H9 (cell line): ENCODE measurements around the gene REEP3. TPM values are rescaled to one million over a fixed set of nuclear protein-coding genes. Genes with fewer than 3 reads are reported as not detected.

Experiments used
- DNase-seq: peaks from one replicate; pipeline ENCODE4 v3.0.0-alpha.2; 2017
- H2AFZ ChIP-seq: one replicate; pipeline ENCODE4 v1.6.1; 2013; ENCODE audit warnings: mild to moderate bottlenecking, low read length, control low read depth, moderate library complexity
- H2AK5ac ChIP-seq: 2 replicates; pipeline ENCODE4 v1.6.1; 2013; ENCODE audit warnings: low read length, control low read depth, mixed read lengths; ENCODE audit not compliant: insufficient read length
- H2BK120ac ChIP-seq: one replicate; pipeline ENCODE4 v1.6.1; 2013; ENCODE audit warnings: low read depth, mild to moderate bottlenecking, low read length, control low read depth, inconsistent platforms; ENCODE audit not compliant: poor library complexity, severe bottlenecking
- H2BK12ac ChIP-seq: 2 replicates; pipeline ENCODE4 v1.6.1; 2013; ENCODE audit warnings: low read length, control low read depth, mixed read lengths, low read depth; ENCODE audit not compliant: insufficient read length
- H2BK15ac ChIP-seq: 2 replicates; pipeline ENCODE4 v1.6.1; 2013; ENCODE audit warnings: low read depth, low read length, control low read depth
- H2BK20ac ChIP-seq: one replicate; pipeline ENCODE4 v1.6.1; 2013; ENCODE audit warnings: low read depth, mild to moderate bottlenecking, low read length, control low read depth, inconsistent platforms; ENCODE audit not compliant: poor library complexity, severe bottlenecking
- H2BK5ac ChIP-seq: 2 replicates; pipeline ENCODE4 v1.6.1; 2013; ENCODE audit warnings: low read length, control low read depth, mixed read lengths; ENCODE audit not compliant: insufficient read length
- H3K14ac ChIP-seq: 2 replicates; pipeline ENCODE4 v1.6.1; 2013; ENCODE audit warnings: low read length, control low read depth; ENCODE audit not compliant: insufficient read depth
- H3K18ac ChIP-seq: 2 replicates; pipeline ENCODE4 v1.6.1; 2013; ENCODE audit warnings: low read depth, mild to moderate bottlenecking, mixed read lengths, low read length, control low read depth; ENCODE audit not compliant: insufficient read length
- H3K23ac ChIP-seq: 2 replicates; pipeline ENCODE4 v1.6.1; 2013; ENCODE audit warnings: low read length, control low read depth, mixed read lengths, low read depth; ENCODE audit not compliant: insufficient read length
- H3K23me2 ChIP-seq: 2 replicates; pipeline ENCODE4 v1.6.1; 2013; ENCODE audit warnings: low read depth, mild to moderate bottlenecking, mixed read lengths, low read length, control low read depth; ENCODE audit not compliant: insufficient read length, poor library complexity, severe bottlenecking
- H3K27ac ChIP-seq: 2 replicates; pipeline ENCODE4 v1.5.1; 2013; ENCODE audit warnings: low read length, control low read depth, mixed read lengths, low read depth; ENCODE audit not compliant: insufficient read length
- H3K27me3 ChIP-seq: 2 replicates; pipeline ENCODE4 v1.6.1; 2013; ENCODE audit warnings: low read length, control low read depth, inconsistent platforms; ENCODE audit not compliant: insufficient read depth
- H3K4ac ChIP-seq: 2 replicates; pipeline ENCODE4 v1.6.1; 2013; ENCODE audit warnings: low read depth, mild to moderate bottlenecking, control low read depth, inconsistent platforms, low read length, moderate library complexity
- H3K4me1 ChIP-seq: 2 replicates; pipeline ENCODE4 v1.6.1; 2013; ENCODE audit warnings: low read length, control low read depth, inconsistent platforms; ENCODE audit not compliant: insufficient read depth
- H3K4me2 ChIP-seq: 2 replicates; pipeline ENCODE4 v1.6.1; 2013; ENCODE audit warnings: low read length, control low read depth, mixed read lengths; ENCODE audit not compliant: insufficient read length, insufficient read depth
- H3K56ac ChIP-seq: 2 replicates; pipeline ENCODE4 v1.6.1; 2013; ENCODE audit warnings: low read depth, mild to moderate bottlenecking, mixed read lengths, low read length, control low read depth; ENCODE audit not compliant: insufficient read length
- H3K79me1 ChIP-seq: 2 replicates; pipeline ENCODE4 v1.6.1; 2013; ENCODE audit warnings: low read depth, mild to moderate bottlenecking, moderate library complexity, low read length, control low read depth, inconsistent platforms; ENCODE audit not compliant: insufficient read depth, poor library complexity, severe bottlenecking
- H3K79me2 ChIP-seq: 2 replicates; pipeline ENCODE4 v1.6.1; 2013; ENCODE audit warnings: low read length, control low read depth, inconsistent platforms; ENCODE audit not compliant: insufficient read depth
- H3K9ac ChIP-seq: 2 replicates; pipeline ENCODE4 v1.6.1; 2013; ENCODE audit warnings: low read length, control low read depth, mixed read lengths; ENCODE audit not compliant: insufficient read length; ENCODE audit errors: extremely low read depth
- H3K9me3 ChIP-seq: one replicate; pipeline ENCODE4 v1.6.1; 2013; ENCODE audit warnings: low read depth, low read length, inconsistent platforms; ENCODE audit not compliant: control insufficient read depth
- H3T11ph ChIP-seq: one replicate; pipeline ENCODE4 v1.6.1; 2013; ENCODE audit warnings: mild to moderate bottlenecking, low read length, control low read depth, inconsistent platforms
- H4K20me1 ChIP-seq: one replicate; pipeline ENCODE4 v1.6.1; 2013; ENCODE audit not compliant: control insufficient read depth, insufficient read length, insufficient read depth
- H4K5ac ChIP-seq: 2 replicates; pipeline ENCODE4 v1.6.1; 2013; ENCODE audit warnings: low read depth, mild to moderate bottlenecking, mixed read lengths, low read length, control low read depth; ENCODE audit not compliant: insufficient read length
- H4K8ac ChIP-seq: replicated peaks from 2 replicates; pipeline ENCODE4 v1.6.1; 2013; ENCODE audit warnings: low read length, control low read depth, mixed read lengths, low read depth; ENCODE audit not compliant: insufficient read length
- H4K91ac ChIP-seq: 2 replicates; pipeline ENCODE4 v1.6.1; 2013; ENCODE audit warnings: low read depth, mild to moderate bottlenecking, moderate library complexity, mixed read lengths, low read length, control low read depth; ENCODE audit not compliant: insufficient read length
- H3K27ac Mint-ChIP-seq, 3 experiments: 2 replicates in 2 of 3; 3 replicates in 1 of 3; pipeline ENCODE4 v1.8.0; 2020 to 2021; ENCODE audit warnings: mixed read lengths in 3 of 3, mild to moderate bottlenecking in 1 of 3, moderate library complexity in 1 of 3
- H3K27me3 Mint-ChIP-seq: 2 replicates; pipeline ENCODE4 v1.8.0; 2021; ENCODE audit warnings: low read depth, mild to moderate bottlenecking, moderate library complexity, mixed read lengths
- H3K36me3 Mint-ChIP-seq, 3 experiments: 2 replicates in 2 of 3; 3 replicates in 1 of 3; pipeline ENCODE4 v1.8.0; 2020 to 2021; ENCODE audit warnings: low read depth in 3 of 3, mixed read lengths in 3 of 3; ENCODE audit not compliant: insufficient read depth in 1 of 3
- H3K4me1 Mint-ChIP-seq, 2 experiments: 2 replicates each; pipeline ENCODE4 v1.8.0; 2020; ENCODE audit warnings: mixed read lengths in 2 of 2
- H3K4me3 Mint-ChIP-seq, 2 experiments: 2 replicates in 1 of 2; 3 replicates in 1 of 2; pipeline ENCODE4 v1.8.0; 2020 to 2021; ENCODE audit warnings: mild to moderate bottlenecking in 2 of 2, mixed read lengths in 2 of 2, moderate library complexity in 1 of 2
- H3K9me3 Mint-ChIP-seq, 2 experiments: 2 replicates in 1 of 2; 3 replicates in 1 of 2; pipeline ENCODE4 v1.8.0; 2020; ENCODE audit warnings: mild to moderate bottlenecking in 2 of 2, mixed read lengths in 2 of 2, moderate library complexity in 1 of 2
- CTCF ChIP-seq: fragments of 200-600 bp; sonication (generic); conservative IDR thresholded peaks from 3 replicates; pipeline ENCODE4 v1.8.0; 2021; ENCODE audit warnings: antibody characterized with exemption, mild to moderate bottlenecking
- WGBS: extraction: QIAGEN DNeasy Blood & Tissue Kit; methylation state at CpG from one replicate; pipeline ENCODE4 v1.1.7; 2013; ENCODE audit warnings: missing lambda C conversion rate, low lambda C conversion rate, mixed read lengths; ENCODE audit not compliant: insufficient read length; ENCODE audit errors: extremely low coverage; 5-methylcytosine and 5-hydroxymethylcytosine counted together
- total RNA-seq: library from RNA; stranded (reverse); gene quantifications from 2 replicates; pipeline ENCODE4 v1.2.1, GENCODE V29; 2021

The REEP3 gene
- total RNA-seq, 1 experiment from 2014 or later, result 21.4 TPM

GRCh38 chr10:63645195-63645594 is 124.0 kb downstream of the REEP3 start:
- H4K91ac ChIP-seq, result no peak overlapping the region
- H3K23ac ChIP-seq, result no peak overlapping the region
- H3K27me3 ChIP-seq, result no peaks in the 10 kb centered on the region
- H3K4ac ChIP-seq, result no peak overlapping the region
- no peak overlapping the region for H3T11ph ChIP-seq
- H2BK5ac ChIP-seq, result no peak overlapping the region
- H3K56ac ChIP-seq, result no peak overlapping the region
- no peaks in the 10 kb centered on the region for H3K79me2 ChIP-seq
- no peaks in the 10 kb centered on the region for H3K36me3 Mint-ChIP-seq
- no peaks in the 10 kb centered on the region for H3K79me1 ChIP-seq
- H2AFZ ChIP-seq, result no peak overlapping the region
- peaks cover 7 to 10% of the 10 kb centered on the region in 2 experiments; a peak in 3 of 4 replicates for H3K4me1 Mint-ChIP-seq
- no peak overlapping the region for H4K5ac ChIP-seq
- H3K23me2 ChIP-seq, result no peaks in the 10 kb centered on the region
- H2BK120ac ChIP-seq, result no peak overlapping the region
- no peak overlapping the region for H3K9ac ChIP-seq
- H4K8ac ChIP-seq, result no peak overlapping the region
- no peak overlapping the region for H3K27ac ChIP-seq
- no peaks in the 10 kb centered on the region for H3K9me3 ChIP-seq
- no peak overlapping the region for H2BK20ac ChIP-seq
- no peak overlapping the region for H3K14ac ChIP-seq
- WGBS, result no CpG with 5 or more reads among the region's 2 CpGs
- H3K4me1 ChIP-seq, result peaks cover 2% of the 10 kb centered on the region; the same call in 1 of the 2 replicates
- no peak for TF ChIP-seq CTCF
- H3K4me3 Mint-ChIP-seq, result no peak overlapping the region
- H2BK15ac ChIP-seq, result no peak overlapping the region
- H4K20me1 ChIP-seq, result no peaks in the 10 kb centered on the region
- H3K27ac Mint-ChIP-seq, result peak overlapping the region in 1 of 3 experiments; percentile 61; a peak in 2 of 7 replicates
- H3K18ac ChIP-seq, result no peak overlapping the region
- no peak for DNase-seq
- H2BK12ac ChIP-seq, result no peak overlapping the region
- no peak overlapping the region for H3K4me2 ChIP-seq
- H3K9me3 Mint-ChIP-seq, result no peaks in the 10 kb centered on the region
- no peaks in the 10 kb centered on the region for H3K27me3 Mint-ChIP-seq
- H2AK5ac ChIP-seq, result no peak overlapping the region
